ENCODE data around the gene ZFYVE27. TPM values are rescaled to one million over a fixed set of nuclear protein-coding genes. Genes with fewer than 3 reads are reported as not detected.

ZFYVE27 gene
- polyA plus RNA-seq, 3 donors, result 6.2 to 31.1 (median 9.7) TPM

DNA sequence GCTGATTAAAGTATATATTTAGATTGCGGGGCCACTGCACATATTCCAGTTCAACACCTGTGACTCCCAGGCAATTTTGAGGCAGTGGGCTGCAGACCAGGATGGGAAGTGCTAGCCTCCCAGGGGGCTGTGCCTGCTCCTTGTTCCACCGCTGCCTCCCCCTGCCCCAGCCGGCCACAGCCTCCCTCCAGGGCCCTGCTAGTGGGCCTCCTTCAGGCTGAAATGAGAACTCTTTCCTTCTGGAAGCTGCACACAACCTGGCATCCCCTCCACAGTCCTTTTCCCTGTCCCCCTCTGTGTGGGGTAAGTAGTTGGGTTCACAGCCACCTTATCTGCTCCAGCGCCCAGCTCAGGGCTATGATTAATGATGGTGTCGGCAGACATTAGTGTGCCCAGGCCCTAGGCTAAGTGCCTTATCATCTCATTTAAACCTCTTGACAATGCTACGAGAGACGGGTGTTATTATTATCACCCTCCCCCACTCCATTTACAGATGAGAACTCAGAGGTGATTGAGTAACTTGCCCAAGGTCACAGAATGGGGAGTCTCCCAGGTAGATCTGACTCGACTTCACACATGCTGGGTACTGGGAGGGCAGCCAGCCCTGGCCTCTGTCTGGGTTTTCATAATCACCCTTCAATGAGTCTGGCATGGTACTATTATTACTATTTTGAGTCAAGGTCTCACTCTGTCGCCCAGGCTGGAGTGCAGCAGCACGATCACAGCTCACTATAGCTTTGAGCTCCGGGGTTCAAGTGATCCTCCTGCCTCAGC lies 45.7 kb downstream of the ZFYVE27 start:
- no peaks in the 10 kb centered on the region for H3K4me1 ChIP-seq (ENCODE audit: control insufficient read depth in 1 of 2, insufficient read depth in 2 of 2, low read length in 2 of 2)
- no peak overlapping the region for H3K27ac ChIP-seq (ENCODE audit: low read depth in 1 of 2, low read length in 2 of 2)
- no peaks in the 10 kb centered on the region for H3K4me1 Mint-ChIP-seq
- H3K4me3 ChIP-seq (replicated peaks in 1 of 3; ENCODE audit: low read depth in 2 of 3, low read length in 3 of 3), result no peak overlapping the region
- H3K27me3 ChIP-seq (ENCODE audit: control insufficient read depth in 2 of 2, insufficient read depth in 2 of 2, low read length in 2 of 2), result no peaks in the 10 kb centered on the region
- H2AFZ ChIP-seq (ENCODE audit: insufficient read depth, low read depth, low read length, poor library complexity, severe bottlenecking), result no peak overlapping the region
- no peaks in the 10 kb centered on the region for H3K36me3 Mint-ChIP-seq
- H3K27me3 Mint-ChIP-seq (ENCODE audit: low read depth in 3 of 3), result peaks cover 7 to 17% (median 11%) of the 10 kb centered on the region in 3 donors
- WGBS (ENCODE audit: insufficient coverage), result 100% methylated on average over 4 of the region's 11 CpGs
- H3K79me2 ChIP-seq (ENCODE audit: insufficient read depth, low read length), result no peaks in the 10 kb centered on the region
- H3K27ac Mint-ChIP-seq, result no peak overlapping the region
- H3K4me3 Mint-ChIP-seq, result no peak overlapping the region
- DNase-seq, result no peak
- no peaks in the 10 kb centered on the region for H3K9me3 Mint-ChIP-seq
- intact Hi-C loops (cut with micrococcal nuclease), result no loop called here
- no peak for TF ChIP-seq CTCF (IDR thresholded peaks at IDR 0.05)
- H3K9me3 ChIP-seq (replicated peaks in 1 of 2; ENCODE audit: control insufficient read depth in 1 of 2, insufficient read depth in 1 of 2, low read length in 2 of 2), result no peaks in the 10 kb centered on the region
- H3K9ac ChIP-seq (ENCODE audit: insufficient read depth, low read length, poor library complexity, severe bottlenecking), result no peak overlapping the region
- no peak overlapping the region for H3K4me2 ChIP-seq (replicated peaks; ENCODE audit: extremely low read depth, low read length, poor library complexity, severe bottlenecking)
- no peaks in the 10 kb centered on the region for H4K20me1 ChIP-seq (ENCODE audit: insufficient read depth, low read length)
- no peaks in the 10 kb centered on the region for H3K36me3 ChIP-seq (replicated peaks in 1 of 2; ENCODE audit: control insufficient read depth in 1 of 2, insufficient read depth in 2 of 2, low read length in 2 of 2)

GRCh38 chr10:97784200-97784810 lies 47.4 kb downstream of the ZFYVE27 start:
- H4K20me1 ChIP-seq (ENCODE audit: insufficient read depth, low read length), result no peaks in the 10 kb centered on the region
- Mint-ChIP-seq H3K36me3 (no peaks in the 10 kb centered on the region), H3K27me3 (ENCODE audit: low read depth in 3 of 3) (peaks cover 10 to 28% (median 24%) of the 10 kb centered on the region in 3 donors), H3K4me3 (no peak overlapping the region), H3K27ac (no peak overlapping the region), H3K4me1 (peaks cover 3% of the 10 kb centered on the region), H3K9me3 (no peaks in the 10 kb centered on the region)
- peaks cover 0 to 8% of the 10 kb centered on the region in 2 donors for H3K27me3 ChIP-seq (ENCODE audit: control insufficient read depth in 2 of 2, insufficient read depth in 2 of 2, low read length in 2 of 2)
- no peak overlapping the region for H2AFZ ChIP-seq (ENCODE audit: insufficient read depth, low read depth, low read length, poor library complexity, severe bottlenecking)
- H3K9me3 ChIP-seq (replicated peaks in 1 of 2; ENCODE audit: control insufficient read depth in 1 of 2, insufficient read depth in 1 of 2, low read length in 2 of 2), result no peaks in the 10 kb centered on the region
- H3K4me3 ChIP-seq (replicated peaks in 1 of 3; ENCODE audit: low read depth in 2 of 3, low read length in 3 of 3), result no peak overlapping the region
- H3K4me2 ChIP-seq (replicated peaks; ENCODE audit: extremely low read depth, low read length, poor library complexity, severe bottlenecking), result no peak overlapping the region
- no peaks in the 10 kb centered on the region for H3K4me1 ChIP-seq (ENCODE audit: control insufficient read depth in 1 of 2, insufficient read depth in 2 of 2, low read length in 2 of 2)
- no peak for TF ChIP-seq CTCF (IDR thresholded peaks at IDR 0.05)
- H3K9ac ChIP-seq (ENCODE audit: insufficient read depth, low read length, poor library complexity, severe bottlenecking), result no peak overlapping the region
- intact Hi-C loops (cut with micrococcal nuclease), result no loop called here
- H3K79me2 ChIP-seq (ENCODE audit: insufficient read depth, low read length), result no peaks in the 10 kb centered on the region
- no peak overlapping the region for H3K27ac ChIP-seq (ENCODE audit: low read depth in 1 of 2, low read length in 2 of 2)
- DNase-seq, result no peak
- WGBS (ENCODE audit: insufficient coverage), result 96% methylated on average over 7 of the region's 9 CpGs
- no peaks in the 10 kb centered on the region for H3K36me3 ChIP-seq (replicated peaks in 1 of 2; ENCODE audit: control insufficient read depth in 1 of 2, insufficient read depth in 2 of 2, low read length in 2 of 2)
